Mesothelial cell of epicardium (in vitro differentiated cells): ENCODE measurements around the gene PLXDC2. TPM values are rescaled to one million over a fixed set of nuclear protein-coding genes. Genes with fewer than 3 reads are reported as not detected.

Source experiments
- DNase-seq, 2 experiments: peaks; one replicate each; pipeline ENCODE4 v3.0.0; 2021; ENCODE audit warnings: low spot score in 2 of 2; ENCODE audit not compliant: unreplicated experiment in 2 of 2
- H3K27ac Mint-ChIP-seq: 2 replicates; pipeline ENCODE4 v1.8.0; 2021; ENCODE audit warnings: mixed read lengths
- H3K27me3 Mint-ChIP-seq: 2 replicates; pipeline ENCODE4 v1.8.0; 2021; ENCODE audit warnings: low read depth, mixed read lengths
- H3K36me3 Mint-ChIP-seq: 2 replicates; pipeline ENCODE4 v1.8.0; 2021; ENCODE audit warnings: mixed read lengths
- H3K4me1 Mint-ChIP-seq: 2 replicates; pipeline ENCODE4 v1.8.0; 2021; ENCODE audit warnings: mixed read lengths
- H3K4me3 Mint-ChIP-seq: 2 replicates; pipeline ENCODE4 v1.8.0; 2021; ENCODE audit warnings: mild to moderate bottlenecking, moderate library complexity, mixed read lengths
- H3K9me3 Mint-ChIP-seq: 2 replicates; pipeline ENCODE4 v1.8.0; 2021; ENCODE audit warnings: mixed read lengths
- total RNA-seq: library from RNA; stranded (reverse); gene quantifications from 3 replicates; pipeline ENCODE4 v1.2.1, GENCODE V29; 2021
- TF ChIP-seq, protein P1 (sequence below): fragments of 200-600 bp; sonication (generic); IDR thresholded peaks from one replicate; pipeline ENCODE4 v1.5.0; 2021; ENCODE audit warnings: antibody characterized with exemption; ENCODE audit not compliant: unreplicated experiment

Gene PLXDC2
- total RNA-seq, 1 donor from 2014 or later, result 60.0 TPM

DNA sequence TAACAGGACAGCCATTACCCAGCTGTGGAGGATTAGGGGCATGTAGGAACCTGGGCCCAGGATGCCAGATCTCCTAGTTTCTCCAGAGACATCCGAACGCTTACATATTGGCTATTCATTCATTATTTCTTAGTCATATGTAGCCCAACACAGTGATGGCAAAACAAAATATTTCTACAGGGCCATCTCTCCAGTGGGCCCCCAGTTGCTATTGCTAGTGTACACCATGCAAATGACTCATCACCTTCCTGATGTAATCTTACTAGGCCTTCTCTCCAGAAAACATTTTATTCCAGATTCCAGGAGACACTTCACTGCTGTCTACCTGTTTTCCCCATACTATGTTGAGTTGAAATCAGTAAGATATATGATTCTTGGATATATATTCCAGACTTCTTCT is 201.7 kb downstream of the PLXDC2 start:
- no peak overlapping the region for H3K4me3 Mint-ChIP-seq

DNA sequence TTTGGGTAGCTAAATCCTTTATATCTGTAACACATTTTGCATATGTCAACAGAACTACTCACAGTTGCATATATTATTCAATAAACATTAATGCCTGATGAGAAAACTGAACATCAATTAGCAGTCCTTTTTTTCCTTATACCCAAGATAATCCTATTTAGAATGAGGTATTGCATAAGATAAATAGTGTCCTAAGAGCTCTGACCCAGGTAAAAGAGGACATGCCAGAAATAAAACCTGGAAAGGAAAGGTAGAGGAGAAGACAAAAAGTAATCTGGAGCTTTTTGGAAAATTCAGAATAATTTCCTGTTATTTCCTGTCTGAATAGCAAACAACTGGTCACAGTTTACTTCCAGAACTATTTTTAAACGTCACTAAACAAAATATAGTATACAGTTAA is 204.4 kb downstream of the PLXDC2 start:
- no peaks in the 10 kb centered on the region for H3K4me1 Mint-ChIP-seq
- peaks cover 16% of the 10 kb centered on the region for H3K9me3 Mint-ChIP-seq
- no peaks in the 10 kb centered on the region for H3K27me3 Mint-ChIP-seq
- H3K27ac Mint-ChIP-seq, result no peak overlapping the region
- TF ChIP-seq, protein P1, sequence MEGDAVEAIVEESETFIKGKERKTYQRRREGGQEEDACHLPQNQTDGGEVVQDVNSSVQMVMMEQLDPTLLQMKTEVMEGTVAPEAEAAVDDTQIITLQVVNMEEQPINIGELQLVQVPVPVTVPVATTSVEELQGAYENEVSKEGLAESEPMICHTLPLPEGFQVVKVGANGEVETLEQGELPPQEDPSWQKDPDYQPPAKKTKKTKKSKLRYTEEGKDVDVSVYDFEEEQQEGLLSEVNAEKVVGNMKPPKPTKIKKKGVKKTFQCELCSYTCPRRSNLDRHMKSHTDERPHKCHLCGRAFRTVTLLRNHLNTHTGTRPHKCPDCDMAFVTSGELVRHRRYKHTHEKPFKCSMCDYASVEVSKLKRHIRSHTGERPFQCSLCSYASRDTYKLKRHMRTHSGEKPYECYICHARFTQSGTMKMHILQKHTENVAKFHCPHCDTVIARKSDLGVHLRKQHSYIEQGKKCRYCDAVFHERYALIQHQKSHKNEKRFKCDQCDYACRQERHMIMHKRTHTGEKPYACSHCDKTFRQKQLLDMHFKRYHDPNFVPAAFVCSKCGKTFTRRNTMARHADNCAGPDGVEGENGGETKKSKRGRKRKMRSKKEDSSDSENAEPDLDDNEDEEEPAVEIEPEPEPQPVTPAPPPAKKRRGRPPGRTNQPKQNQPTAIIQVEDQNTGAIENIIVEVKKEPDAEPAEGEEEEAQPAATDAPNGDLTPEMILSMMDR, result no peak
- DNase-seq, result no peak
- peaks cover 11% of the 10 kb centered on the region for H3K36me3 Mint-ChIP-seq
- no peak overlapping the region for H3K4me3 Mint-ChIP-seq

More for the DNA sequence above, 201.7 kb downstream of the PLXDC2 start:
- Mint-ChIP-seq H3K27ac (no peak overlapping the region), H3K27me3 (no peaks in the 10 kb centered on the region), H3K9me3 (peaks cover 9% of the 10 kb centered on the region), H3K36me3 (peaks cover 11% of the 10 kb centered on the region), H3K4me1 (no peaks in the 10 kb centered on the region)
- DNase-seq, result no peak
- TF ChIP-seq, protein P1, result no peak

DNA sequence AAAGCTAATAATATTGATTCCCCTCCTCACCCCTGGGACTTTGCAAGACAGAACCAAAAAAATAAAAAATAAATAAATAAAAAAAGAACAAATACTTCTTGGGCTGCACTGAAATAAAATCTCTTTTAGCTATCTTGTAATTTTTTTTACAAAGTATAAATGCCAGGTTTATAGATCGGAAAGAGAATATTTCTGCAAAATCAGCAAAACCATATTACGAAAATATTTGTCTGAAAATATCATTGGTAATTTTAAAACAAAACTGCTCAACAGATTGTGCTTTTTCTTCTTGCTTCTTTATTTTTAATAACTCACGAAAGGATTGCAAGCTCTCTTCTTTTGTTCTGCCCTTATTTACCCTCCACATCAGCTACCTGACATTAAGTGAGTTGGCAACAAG is 213.3 kb downstream of the PLXDC2 start:
- no peaks in the 10 kb centered on the region for H3K27me3 Mint-ChIP-seq
- H3K9me3 Mint-ChIP-seq, result peaks cover 4% of the 10 kb centered on the region
- H3K27ac Mint-ChIP-seq, result no peak overlapping the region
- no peak overlapping the region for H3K4me3 Mint-ChIP-seq
- H3K4me1 Mint-ChIP-seq, result peaks cover 8% of the 10 kb centered on the region
- peaks cover 3% of the 10 kb centered on the region for H3K36me3 Mint-ChIP-seq
- no peak for DNase-seq
- TF ChIP-seq, protein P1, result no peak

DNA sequence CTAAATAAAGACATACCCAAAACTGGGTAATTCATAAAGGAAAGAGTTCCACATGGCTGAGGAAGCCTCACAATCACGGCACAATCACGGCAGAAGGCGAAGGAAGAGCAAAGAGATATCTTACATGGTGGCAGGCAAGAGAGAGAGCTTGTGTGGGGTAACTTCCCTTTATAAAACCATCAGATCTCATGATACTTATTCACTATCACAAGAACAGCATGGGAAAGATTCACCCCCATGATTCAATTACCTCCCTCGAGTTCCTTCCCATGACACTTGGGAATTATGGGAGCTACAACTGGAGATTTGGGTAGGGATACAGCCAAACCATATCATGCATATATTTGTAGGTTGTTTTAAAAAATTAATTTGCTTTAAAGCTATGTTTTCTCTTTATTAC is 217.2 kb downstream of the PLXDC2 start:
- Mint-ChIP-seq H3K36me3 (no peaks in the 10 kb centered on the region), H3K4me3 (no peak overlapping the region), H3K9me3 (no peaks in the 10 kb centered on the region), H3K27ac (no peak overlapping the region), H3K4me1 (peaks cover 6% of the 10 kb centered on the region), H3K27me3 (no peaks in the 10 kb centered on the region)
- no peak for DNase-seq
- TF ChIP-seq, protein P1, result no peak

DNA sequence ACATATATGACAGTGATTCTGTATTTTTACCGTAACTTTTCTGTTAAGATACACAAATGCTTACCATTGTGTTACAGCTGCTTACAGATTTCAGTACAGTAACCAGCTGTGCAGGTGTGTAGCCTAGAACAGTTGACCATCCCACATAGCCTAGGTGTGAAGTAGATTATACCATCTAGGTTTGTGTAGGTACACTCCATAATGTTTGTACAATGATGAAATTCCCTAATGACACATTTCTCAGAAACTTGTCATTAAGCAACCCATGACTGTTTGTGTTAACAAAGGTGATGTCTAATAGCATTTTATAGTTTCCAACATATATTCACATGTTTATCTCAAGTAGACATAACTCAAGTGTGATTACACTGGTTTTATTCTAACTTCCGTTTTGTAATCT is 218.5 kb downstream of the PLXDC2 start:
- H3K27ac Mint-ChIP-seq, result no peak overlapping the region
- H3K36me3 Mint-ChIP-seq, result no peaks in the 10 kb centered on the region
- H3K9me3 Mint-ChIP-seq, result no peaks in the 10 kb centered on the region
- no peak overlapping the region for H3K4me3 Mint-ChIP-seq
- no peaks in the 10 kb centered on the region for H3K4me1 Mint-ChIP-seq
- TF ChIP-seq, protein P1, result no peak
- H3K27me3 Mint-ChIP-seq, result no peaks in the 10 kb centered on the region
- no peak for DNase-seq

DNA sequence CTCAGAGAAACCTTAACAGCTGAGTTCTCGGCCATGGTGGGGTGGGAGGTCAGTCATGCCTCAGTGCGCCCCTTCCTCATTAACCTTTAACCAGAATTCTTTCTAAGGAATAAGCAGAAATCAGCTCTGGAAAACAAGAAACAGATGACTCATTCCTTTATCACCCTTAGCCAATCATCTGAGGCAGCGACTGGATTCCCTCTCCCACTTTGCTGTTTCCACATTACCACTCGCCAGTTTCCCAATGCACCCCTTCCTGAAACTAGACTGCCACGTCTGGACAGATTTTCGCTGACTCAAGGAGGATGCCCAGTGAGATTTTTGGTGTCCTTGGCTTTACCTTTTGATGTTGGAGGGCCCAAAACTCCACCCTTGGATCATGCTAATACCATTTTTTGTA is 223.8 kb downstream of the PLXDC2 start:
- TF ChIP-seq, protein P1, result no peak
- Mint-ChIP-seq H3K36me3 (peaks cover 5% of the 10 kb centered on the region), H3K27ac (no peak overlapping the region), H3K9me3 (no peaks in the 10 kb centered on the region), H3K4me1 (peaks cover 4% of the 10 kb centered on the region), H3K4me3 (no peak overlapping the region), H3K27me3 (no peaks in the 10 kb centered on the region)
- DNase-seq, result no peak
